Cardiac fibroblast (primary cell): ENCODE results near the gene GOLM1.

ENCODE experiments used
- DNase-seq, 2 donors: peaks; one replicate each; pipeline versions ENCODE4 v3.0.0 to v3.0.0-alpha.2; 2010; ENCODE audit warnings: low read depth in 2 of 2
- H3K4me3 ChIP-seq, 2 donors: replicated peaks in 1 of 2; 1 replicate in 1 of 2; 2 replicates in 1 of 2; pipeline ENCODE4 v1.5.1; 2011; ENCODE audit warnings: low read depth in 2 of 2, low read length in 2 of 2, mild to moderate bottlenecking in 2 of 2, moderate library complexity in 1 of 2
- CTCF ChIP-seq: IDR thresholded peaks from one replicate; pipeline ENCODE4 v1.5.1; 2011; ENCODE audit warnings: low read depth, mild to moderate bottlenecking, low read length, inconsistent platforms

GOLM1 gene

GRCh38 chr9:86041311-86041741, 58.0 kb downstream of the GOLM1 start:
- H3K4me3 ChIP-seq, result no peak overlapping the region
- DNase-seq, result peak; percentile 16 to 44
- no peak for TF ChIP-seq CTCF

- H3K4me3 ChIP-seq, result no peak overlapping the region
- no peak for TF ChIP-seq CTCF
- no peak for DNase-seq
Observed at GRCh38 chr9:86040861-86041155, 58.5 kb downstream of the GOLM1 start.

GRCh38 chr9:86039991-86040860, 59.1 kb downstream of the GOLM1 start:
- TF ChIP-seq CTCF, result no peak
- no peak overlapping the region for H3K4me3 ChIP-seq
- peak in 1 of 2 donors; percentile 19 for DNase-seq

- DNase-seq, result no peak
- TF ChIP-seq CTCF, result no peak
- H3K4me3 ChIP-seq, result no peak overlapping the region
Observed at GRCh38 chr9:86036555-86036954, 62.8 kb downstream of the GOLM1 start.

- H3K4me3 ChIP-seq, result no peak overlapping the region
- no peak for DNase-seq
- no peak for TF ChIP-seq CTCF
Observed at GRCh38 chr9:86035827-86036440, 63.4 kb downstream of the GOLM1 start.

GRCh38 chr9:86034863-86035734, 64.3 kb downstream of the GOLM1 start:
- no peak overlapping the region for H3K4me3 ChIP-seq
- peak; percentile 66 for TF ChIP-seq CTCF
- peak; percentile 52 to 58 for DNase-seq
